ENCODE results near the gene FLNA. TPM values are rescaled to one million over a fixed set of nuclear protein-coding genes. Genes with fewer than 3 reads are reported as not detected.

The FLNA gene
- total and polyA plus RNA-seq, 2 experiments from 2014 or later = 396 to 468 TPM

- no peak overlapping the region for H3K4me3 ChIP-seq
- no peaks in the 10 kb centered on the region for H3K9me2 ChIP-seq (replicated peaks; ENCODE audit: insufficient read depth)
- H3K4me2 ChIP-seq = no peak overlapping the region
- H3K4me1 ChIP-seq (ENCODE audit: insufficient read depth) = peaks cover 4% of the 10 kb centered on the region
- H3K27me3 ChIP-seq = no peaks in the 10 kb centered on the region
- no peaks in the 10 kb centered on the region for H3K9me3 ChIP-seq (ENCODE audit: low read depth)
- no peak overlapping the region for H2AFZ ChIP-seq
- no peak overlapping the region for H3K27ac ChIP-seq
- no peak for DNase-seq (ENCODE audit: low spot score)
- H3K79me2 ChIP-seq = peaks cover 3% of the 10 kb centered on the region
- 97% methylated on average over 16 of the region's 16 CpGs for WGBS (ENCODE audit: low lambda C conversion rate, missing lambda C conversion rate)
- no peak for TF ChIP-seq CTCF (IDR thresholded peaks at IDR 0.05; ENCODE audit: poor library complexity)
- TF ChIP-seq EZH2 (IDR thresholded peaks at IDR 0.05; ENCODE audit: borderline replicate concordance) = no peak
- TF ChIP-seq EZH2phosphoT487 (IDR thresholded peaks at IDR 0.05; ENCODE audit: low read depth, severe bottlenecking, unreplicated experiment) = no peak
- peaks cover 15% of the 10 kb centered on the region for H4K20me1 ChIP-seq (ENCODE audit: insufficient read depth, poor library complexity, severe bottlenecking)
- no peaks in the 10 kb centered on the region for H3K36me3 ChIP-seq (replicated peaks; ENCODE audit: insufficient read depth, low read depth)
Measured at GRCh38 chrX:154404625-154405192, 30.3 kb upstream of the FLNA start.

GRCh38 chrX:154403858-154404257, 29.4 kb upstream of the FLNA start:
- no peaks in the 10 kb centered on the region for H3K9me2 ChIP-seq (replicated peaks; ENCODE audit: insufficient read depth)
- no peak overlapping the region for H3K27ac ChIP-seq
- no peak for DNase-seq (ENCODE audit: low spot score)
- H3K9me3 ChIP-seq (ENCODE audit: low read depth) = no peaks in the 10 kb centered on the region
- TF ChIP-seq EZH2phosphoT487 (IDR thresholded peaks at IDR 0.05; ENCODE audit: low read depth, severe bottlenecking, unreplicated experiment) = no peak
- TF ChIP-seq CTCF (IDR thresholded peaks at IDR 0.05; ENCODE audit: poor library complexity) = no peak
- TF ChIP-seq EZH2 (IDR thresholded peaks at IDR 0.05; ENCODE audit: borderline replicate concordance) = no peak
- peaks cover 12% of the 10 kb centered on the region for H3K79me2 ChIP-seq
- H3K4me2 ChIP-seq = no peak overlapping the region
- peaks cover 23% of the 10 kb centered on the region for H4K20me1 ChIP-seq (ENCODE audit: insufficient read depth, poor library complexity, severe bottlenecking)
- peaks cover 4% of the 10 kb centered on the region for H3K4me1 ChIP-seq (ENCODE audit: insufficient read depth)
- no peak overlapping the region for H3K4me3 ChIP-seq
- WGBS (ENCODE audit: low lambda C conversion rate, missing lambda C conversion rate) = 66% methylated on average over 4 of the region's 4 CpGs
- H3K36me3 ChIP-seq (replicated peaks; ENCODE audit: insufficient read depth, low read depth) = peaks cover 3% of the 10 kb centered on the region
- H3K27me3 ChIP-seq = no peaks in the 10 kb centered on the region
- H2AFZ ChIP-seq = no peak overlapping the region

GRCh38 chrX:154403192-154403591, 28.8 kb upstream of the FLNA start:
- DNase-seq (ENCODE audit: low spot score) = no peak
- Histone ChIP-seq H3K4me3 (no peak overlapping the region), H2AFZ (no peak overlapping the region), H3K4me2 (no peak overlapping the region), H3K4me1 (ENCODE audit: insufficient read depth) (peaks cover 4% of the 10 kb centered on the region), H3K79me2 (peaks cover 16% of the 10 kb centered on the region), H4K20me1 (ENCODE audit: insufficient read depth, poor library complexity, severe bottlenecking) (peaks cover 24% of the 10 kb centered on the region), H3K27ac (no peak overlapping the region), H3K27me3 (no peaks in the 10 kb centered on the region), H3K9me3 (ENCODE audit: low read depth) (no peaks in the 10 kb centered on the region), H3K36me3 (replicated peaks; ENCODE audit: insufficient read depth, low read depth) (peaks cover 3% of the 10 kb centered on the region), H3K9me2 (replicated peaks; ENCODE audit: insufficient read depth) (no peaks in the 10 kb centered on the region)
- WGBS (ENCODE audit: low lambda C conversion rate, missing lambda C conversion rate) = 89% methylated on average over 10 of the region's 10 CpGs
- TF ChIP-seq EZH2 (IDR thresholded peaks at IDR 0.05; ENCODE audit: borderline replicate concordance) (no peak), CTCF (IDR thresholded peaks at IDR 0.05; ENCODE audit: poor library complexity) (no peak)

Data from hepatocyte (in vitro differentiated cells).